HT-29 (cell line): ENCODE data around the gene NPY4R. TPM values are rescaled to one million over a fixed set of nuclear protein-coding genes. Genes with fewer than 3 reads are reported as not detected.
A peak's percentile ranks its signal among the peaks of the same experiment; 100 is the strongest.
"Not testable (repeated sequence)": the region's sequence is repeated elsewhere in the genome, so short reads cannot be mapped to it uniquely, and the experiment has no call there.

Experiments used
- DNase-seq: peaks from one replicate; pipeline ENCODE4 v3.0.0-alpha.2; 2015; ENCODE audit warnings: low spot score
- total RNA-seq: library from RNA; depleted of rRNA; stranded (reverse); fragments of >200 nt; shearing (Covaris generic); gene quantifications from 2 replicates; pipeline ENCODE4 v1.2.3, GENCODE V29; 2014; rRNA removed

The NPY4R gene
- total RNA-seq, 1 experiment from 2014 or later: 0.15 TPM

GRCh38 chr10:46457071-46457470 lies 8.7 kb downstream of the NPY4R start:
- not testable (repeated sequence) for DNase-seq

DNA sequence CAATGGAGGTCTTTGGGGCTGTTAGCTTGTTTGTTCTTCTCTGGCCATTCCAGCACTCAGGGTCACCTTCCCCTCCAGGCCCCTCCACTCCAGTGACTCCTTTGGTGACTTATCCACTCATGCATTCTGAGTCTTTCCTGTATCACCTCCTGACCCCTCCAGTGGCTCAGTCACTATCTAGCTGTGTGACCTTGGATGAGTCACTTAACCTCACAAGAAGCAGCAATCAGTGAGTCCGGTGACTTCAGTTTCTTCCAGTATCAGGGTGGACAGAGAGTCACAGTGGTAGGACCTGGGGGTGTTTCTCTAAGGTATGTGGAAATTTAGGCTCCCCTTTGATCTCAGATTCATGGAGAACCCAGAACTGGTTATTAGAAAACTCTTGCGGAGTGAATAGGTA lies 9.8 kb downstream of the NPY4R start:
- not testable (repeated sequence) for DNase-seq

DNA sequence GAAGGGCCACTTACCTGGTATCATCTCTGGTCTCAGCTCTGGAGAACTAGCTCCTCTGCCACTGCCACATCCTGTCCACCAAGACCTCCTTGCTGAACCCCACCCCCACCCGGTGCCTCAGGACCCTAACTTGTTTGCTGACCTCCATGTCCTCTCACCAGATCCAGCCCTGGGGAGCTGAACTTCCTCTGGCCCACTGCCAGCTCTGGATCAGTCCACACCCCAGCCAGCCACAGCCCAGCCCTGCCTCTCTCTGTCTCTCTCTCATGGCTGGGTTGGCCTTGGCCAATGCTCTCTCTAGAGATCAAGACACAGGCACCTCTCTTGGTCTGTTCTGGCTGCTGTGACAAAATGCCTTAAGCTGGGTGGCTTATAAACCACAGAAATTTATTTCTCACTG lies 14.4 kb downstream of the NPY4R start:
- not testable (repeated sequence) for DNase-seq

- not testable (repeated sequence) for DNase-seq
Observed at GRCh38 chr10:46450829-46451228, 14.9 kb downstream of the NPY4R start.

DNA sequence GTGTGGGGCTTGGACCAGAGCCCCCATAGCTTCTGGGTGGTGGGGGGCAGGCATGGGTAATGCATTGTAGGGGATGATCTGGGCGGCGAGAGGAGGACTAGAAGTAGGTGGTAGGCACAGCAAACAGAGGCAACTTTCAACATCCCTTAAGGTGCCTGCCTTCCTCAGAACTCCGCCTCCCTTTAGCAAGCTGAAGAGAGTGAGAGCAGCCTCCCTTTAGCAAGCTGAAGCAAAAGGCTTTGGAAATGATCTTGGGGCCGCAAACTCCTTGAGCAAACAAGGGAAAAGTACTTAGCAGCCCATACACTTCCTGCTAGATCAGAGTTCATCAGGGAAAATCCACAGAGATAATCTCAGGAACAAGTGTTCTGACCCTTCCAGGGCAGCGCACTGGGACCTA lies 18.3 kb downstream of the NPY4R start:
- not testable (repeated sequence) for DNase-seq

- not testable (repeated sequence) for DNase-seq
Observed at GRCh38 chr10:46445389-46446122, 20.2 kb downstream of the NPY4R start.

DNA sequence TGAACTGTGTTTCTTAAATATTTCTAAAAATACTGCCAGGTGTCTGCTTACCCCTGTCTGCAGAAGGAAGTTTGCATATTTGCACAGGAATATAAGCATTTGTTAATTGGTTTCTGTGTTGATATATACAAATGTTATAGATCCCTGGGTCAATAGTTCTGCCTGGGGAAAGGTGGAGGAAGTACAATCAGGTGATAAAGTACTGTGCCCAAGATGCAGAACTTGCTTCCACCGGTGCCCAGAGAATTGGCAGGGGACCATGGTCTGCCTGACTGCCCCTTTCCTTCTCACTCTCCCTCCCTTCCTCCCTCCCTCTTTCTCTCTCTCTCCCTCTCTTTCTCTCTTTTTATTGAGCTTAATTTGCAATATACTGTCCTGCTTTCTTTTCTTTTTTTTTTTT lies 22.3 kb downstream of the NPY4R start:
- not testable (repeated sequence) for DNase-seq

DNA sequence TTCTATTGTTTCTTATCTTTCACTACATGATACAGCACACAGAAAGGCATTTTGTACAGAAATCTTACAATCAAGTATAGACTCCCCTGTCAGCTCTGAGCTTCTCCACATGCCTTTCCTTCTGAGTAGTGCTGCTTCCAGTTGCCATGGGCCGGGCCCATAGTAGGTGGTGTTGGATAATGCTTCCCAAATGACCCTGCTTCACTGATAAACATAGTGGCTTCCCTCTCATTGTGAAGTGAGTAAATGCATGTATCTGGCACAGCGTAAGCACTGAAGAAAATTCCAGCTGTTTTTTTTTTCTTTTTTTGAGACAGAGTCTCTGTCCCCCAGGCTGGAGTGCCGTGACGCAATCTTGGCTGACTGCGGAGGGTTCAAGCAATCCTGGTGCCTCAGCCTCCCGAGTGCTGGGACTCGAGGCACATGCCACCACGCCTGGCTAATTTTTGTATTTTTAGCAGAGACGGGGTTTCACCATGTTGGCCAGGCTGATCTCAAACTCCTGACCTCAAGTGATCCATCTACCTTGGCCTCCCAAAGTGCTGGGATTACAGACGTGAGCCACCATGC lies 23.0 kb downstream of the NPY4R start:
- DNase-seq: not testable (repeated sequence)

DNA sequence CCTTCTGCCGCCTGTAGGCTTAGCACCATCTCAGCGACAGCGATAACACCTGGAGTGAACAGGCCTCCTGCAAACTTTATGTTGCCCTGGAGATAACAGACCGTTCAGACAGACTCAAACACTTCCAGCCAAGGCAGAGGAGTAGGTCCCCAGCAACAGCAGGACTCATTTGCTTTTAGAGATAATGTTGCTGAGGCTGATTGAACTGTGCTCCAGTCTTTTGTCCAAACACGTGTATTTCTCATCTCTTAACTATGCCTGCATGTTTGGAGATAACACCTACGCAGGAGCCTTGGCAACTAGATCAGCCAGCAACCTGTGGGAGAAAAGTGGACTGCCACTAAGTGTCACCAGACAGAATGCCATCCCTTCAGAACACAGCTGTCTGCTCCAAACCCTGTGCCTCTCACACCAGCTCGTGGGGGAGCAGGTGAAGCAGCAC lies 23.9 kb downstream of the NPY4R start:
- DNase-seq: peak; percentile 7

DNA sequence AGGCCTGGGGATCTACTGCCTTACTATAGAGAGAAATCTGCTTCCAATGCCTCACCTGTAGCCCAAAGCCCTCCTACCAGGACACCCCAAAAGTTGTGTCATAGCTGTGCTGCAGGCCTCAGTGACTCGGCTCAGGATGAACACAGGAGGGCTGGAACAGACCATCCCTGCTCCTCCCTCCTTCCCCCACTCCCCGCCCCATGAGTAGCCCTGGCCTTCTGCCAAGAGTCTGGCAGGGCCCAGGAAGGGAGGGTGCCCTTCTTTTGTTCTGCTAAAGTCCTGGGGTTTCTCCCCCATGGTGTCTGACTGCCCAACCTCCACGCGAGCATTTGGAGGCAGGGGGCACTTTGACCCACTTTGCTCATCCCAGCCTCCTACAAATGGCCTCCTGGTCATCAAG lies 24.8 kb downstream of the NPY4R start:
- DNase-seq: not testable (repeated sequence)

GRCh38 chr10:46423550-46423949 lies 42.2 kb downstream of the NPY4R start:
- not testable (repeated sequence) for DNase-seq

DNA sequence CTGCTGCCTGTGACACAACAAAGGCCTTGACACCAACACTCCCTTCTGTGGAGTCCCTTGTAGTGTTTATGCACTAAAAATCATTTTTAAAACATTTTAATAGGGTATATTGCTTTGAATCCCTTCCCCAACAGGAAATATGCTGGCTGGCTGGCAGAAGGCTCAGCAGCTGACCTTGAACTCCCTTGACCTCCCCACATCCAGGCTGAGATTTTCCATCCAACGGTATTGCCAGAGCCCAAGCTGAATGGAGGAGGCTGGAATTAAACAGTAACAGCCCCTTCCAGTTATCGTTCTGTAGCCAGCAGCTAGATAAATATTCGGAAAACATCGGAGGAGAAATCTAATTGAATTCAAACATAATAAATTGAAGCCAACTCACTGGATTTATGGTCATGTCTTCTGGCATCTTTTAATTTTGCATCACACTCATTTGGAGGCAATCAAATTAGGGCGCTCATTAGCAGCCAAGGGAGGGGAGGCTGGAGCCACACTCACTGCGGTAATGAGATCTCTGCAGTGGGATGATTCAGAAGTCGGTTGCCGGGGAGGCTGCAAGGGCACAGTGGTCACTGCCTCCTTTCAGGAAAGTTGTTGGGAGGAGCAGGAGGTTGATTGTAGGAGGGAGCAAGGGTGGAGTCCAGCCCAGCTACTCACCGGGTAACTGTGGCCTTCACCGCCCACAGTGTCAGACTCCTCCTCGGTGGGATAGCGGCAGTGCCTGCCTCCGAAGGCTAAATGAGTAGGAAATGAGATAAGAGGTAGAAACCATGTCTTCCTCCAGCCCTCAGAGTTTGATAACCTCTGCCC lies 46.0 kb downstream of the NPY4R start:
- DNase-seq: not testable (repeated sequence)

DNA sequence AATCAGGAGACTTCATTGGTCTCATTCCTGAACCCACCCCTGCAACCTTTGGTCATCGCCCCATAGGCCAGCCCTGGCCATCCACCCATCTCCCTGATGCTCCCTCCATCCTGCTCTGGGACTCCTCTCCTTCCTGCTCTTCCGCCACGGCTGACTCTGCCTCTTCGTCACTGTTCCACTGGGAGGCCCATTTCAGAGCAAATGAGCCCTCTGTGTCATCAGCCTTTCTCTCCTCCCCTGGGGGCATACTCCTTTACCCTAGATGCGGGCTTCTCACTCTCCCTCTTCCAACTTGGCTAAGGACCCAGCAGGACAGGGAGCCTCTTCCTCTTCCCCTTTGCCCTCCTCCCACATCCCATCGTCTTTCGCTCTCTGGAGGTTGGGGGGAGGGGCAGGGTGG lies 47.5 kb downstream of the NPY4R start:
- DNase-seq: not testable (repeated sequence)

DNA sequence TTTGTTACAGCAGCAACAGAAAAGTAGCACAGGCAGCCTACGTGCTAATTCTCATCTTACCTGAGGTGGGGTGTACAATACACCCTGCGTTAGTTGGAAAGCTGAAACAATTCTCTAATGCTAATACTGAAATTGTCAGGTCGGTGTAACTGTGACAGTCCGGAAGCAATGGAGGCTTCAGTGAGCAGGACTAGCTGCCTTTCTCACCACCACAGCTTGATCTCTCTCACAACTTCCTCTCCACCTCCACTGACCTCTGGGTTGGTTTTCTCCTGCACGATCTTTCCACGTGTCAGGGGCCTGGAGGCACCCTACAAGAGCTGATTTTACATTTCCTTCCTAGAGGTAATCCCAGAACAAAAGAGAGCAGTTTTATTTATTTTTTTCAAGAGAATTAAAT lies 50.5 kb downstream of the NPY4R start:
- not testable (repeated sequence) for DNase-seq

- not testable (repeated sequence) for DNase-seq
Observed at GRCh38 chr10:46412665-46413064, 53.1 kb downstream of the NPY4R start.

- not testable (repeated sequence) for DNase-seq
Observed at GRCh38 chr10:46411123-46411522, 54.6 kb downstream of the NPY4R start.

Other genes starting within 250 kb of the NPY4R start
- not detected in 2 replicates for gene ANTXRL, start 179.0 kb downstream of the NPY4R start, total RNA-seq
- gene ANXA8L1, start 90.2 kb downstream of the NPY4R start, total RNA-seq: not detected in 2 replicates
- 0.70 and 0.89 TPM in 2 replicates for gene GPRIN2, start 90.7 kb upstream of the NPY4R start, total RNA-seq
- not detected in 2 replicates for gene SYT15, start 113.2 kb upstream of the NPY4R start, total RNA-seq